ENCODE data around the gene CALN1.
"Not testable (repeated sequence)": the region's sequence is repeated elsewhere in the genome, so short reads cannot be mapped to it uniquely, and the experiment has no call there.

Gene CALN1

DNA sequence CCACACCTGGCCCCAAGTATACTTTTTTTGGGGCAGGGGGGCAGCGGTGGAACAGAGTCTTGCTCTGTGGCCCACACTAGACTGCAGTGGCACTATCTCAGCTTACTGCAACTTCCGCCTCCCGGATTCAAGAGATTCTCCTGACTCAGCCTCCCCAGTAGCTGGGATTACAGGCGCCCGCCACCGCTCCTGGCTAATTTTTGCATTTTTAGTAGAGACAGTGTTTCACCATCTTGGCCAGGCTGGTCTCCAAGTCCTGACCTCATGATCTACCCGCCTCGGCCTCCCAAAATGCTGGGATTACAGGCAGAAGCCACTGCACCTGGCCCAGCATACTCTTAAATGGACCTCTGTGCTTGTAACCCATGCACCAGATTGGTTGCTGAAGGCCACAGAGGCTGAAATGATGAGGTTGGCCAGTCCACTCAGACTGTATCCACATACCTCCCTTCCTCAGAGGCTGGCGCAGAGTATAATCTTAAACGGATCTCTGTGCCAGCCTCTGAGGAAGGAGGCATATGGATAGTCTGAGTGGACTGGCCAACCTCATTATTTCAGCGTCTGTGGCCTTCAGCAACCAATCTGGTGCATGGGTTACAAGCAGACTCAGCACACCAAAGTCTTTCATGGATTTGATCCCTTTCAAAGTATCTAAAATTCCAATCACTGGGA, 3.0 kb downstream of the CALN1 start:
- DNase-seq: no peak

DNA sequence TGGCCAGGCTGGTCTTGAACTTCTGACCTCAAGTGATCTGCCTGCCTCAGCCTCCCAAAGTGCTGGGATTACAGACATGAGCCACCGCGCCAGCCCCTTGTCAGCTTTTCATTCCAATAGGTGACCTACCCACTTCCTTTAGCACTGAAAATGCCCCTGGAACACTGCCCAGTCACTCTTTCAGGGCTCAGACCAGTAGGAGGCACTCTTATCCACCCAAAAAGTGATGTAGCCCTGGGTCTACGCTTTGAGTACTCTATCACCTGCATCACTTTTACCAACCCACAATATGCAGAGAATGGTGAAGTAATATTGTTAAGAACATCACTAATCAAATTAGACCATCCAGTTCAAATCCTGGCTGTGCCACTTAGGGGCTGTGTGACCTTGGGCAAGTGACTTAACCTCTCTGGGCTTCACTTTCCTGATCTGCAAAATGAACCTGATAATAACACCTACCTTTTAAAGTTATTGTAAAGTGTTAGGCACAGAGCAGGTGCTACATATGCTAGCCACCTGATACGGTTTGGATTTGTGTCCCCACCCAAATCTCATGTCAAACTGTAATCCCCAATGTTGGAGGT, 5.2 kb downstream of the CALN1 start:
- no peak for DNase-seq

DNA sequence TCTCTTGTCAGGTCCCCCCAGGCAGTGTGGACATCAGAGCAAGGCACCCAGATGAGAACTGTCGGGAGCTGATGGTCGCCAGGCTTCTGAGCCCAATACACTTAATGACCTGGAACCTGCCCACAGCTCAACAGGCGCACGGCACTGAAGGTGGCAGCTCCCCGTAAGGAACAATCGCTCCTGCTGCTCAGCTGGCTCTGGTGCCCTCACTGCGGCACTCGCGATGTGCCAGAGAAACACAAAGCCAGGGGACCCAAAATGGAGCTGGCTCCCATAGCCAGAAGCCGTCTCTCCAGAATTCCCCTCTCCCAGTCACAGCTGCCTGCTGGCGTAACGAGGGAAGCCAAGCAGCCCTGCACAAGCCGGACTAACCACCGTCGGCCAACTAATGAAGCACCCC, 6.3 kb downstream of the CALN1 start:
- no peak for DNase-seq

DNA sequence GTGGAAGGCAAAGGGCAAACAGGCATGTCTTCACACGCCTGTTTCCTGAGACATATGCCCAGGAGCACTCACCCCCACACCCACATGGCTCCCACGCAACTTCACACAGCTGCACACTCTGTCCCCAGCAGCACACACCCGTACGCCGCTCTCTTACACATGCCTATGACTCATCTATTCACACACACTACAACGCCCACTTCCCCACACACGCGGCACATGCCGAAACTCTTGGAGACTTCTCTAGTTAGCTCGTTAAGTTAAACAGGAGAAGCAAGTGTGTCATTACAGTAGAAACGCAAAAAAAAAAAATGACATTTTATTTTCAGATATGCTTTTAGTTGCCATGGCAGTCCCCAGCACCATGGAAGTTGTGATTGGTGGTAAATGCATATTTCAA, 6.7 kb downstream of the CALN1 start:
- DNase-seq: no peak

DNA sequence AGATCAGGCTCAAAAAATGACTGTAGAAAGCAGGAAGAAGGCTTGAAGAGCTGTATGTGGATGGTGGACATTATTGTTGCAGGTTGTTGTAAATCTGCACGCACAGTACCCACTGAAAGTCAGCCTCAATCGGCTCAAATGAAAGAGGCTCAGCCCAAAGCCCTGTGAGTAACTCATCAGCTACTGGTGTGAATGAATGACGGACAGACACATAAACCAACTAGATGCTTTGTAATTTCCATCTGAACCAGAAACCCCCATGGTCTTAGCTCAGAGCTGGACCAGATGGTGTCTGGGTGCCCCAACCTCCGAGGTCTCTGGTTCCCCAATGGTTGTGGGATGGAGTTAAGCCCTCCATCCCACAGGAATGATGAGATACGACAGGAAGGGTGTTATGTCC, 7.4 kb downstream of the CALN1 start:
- no peak for DNase-seq

DNA sequence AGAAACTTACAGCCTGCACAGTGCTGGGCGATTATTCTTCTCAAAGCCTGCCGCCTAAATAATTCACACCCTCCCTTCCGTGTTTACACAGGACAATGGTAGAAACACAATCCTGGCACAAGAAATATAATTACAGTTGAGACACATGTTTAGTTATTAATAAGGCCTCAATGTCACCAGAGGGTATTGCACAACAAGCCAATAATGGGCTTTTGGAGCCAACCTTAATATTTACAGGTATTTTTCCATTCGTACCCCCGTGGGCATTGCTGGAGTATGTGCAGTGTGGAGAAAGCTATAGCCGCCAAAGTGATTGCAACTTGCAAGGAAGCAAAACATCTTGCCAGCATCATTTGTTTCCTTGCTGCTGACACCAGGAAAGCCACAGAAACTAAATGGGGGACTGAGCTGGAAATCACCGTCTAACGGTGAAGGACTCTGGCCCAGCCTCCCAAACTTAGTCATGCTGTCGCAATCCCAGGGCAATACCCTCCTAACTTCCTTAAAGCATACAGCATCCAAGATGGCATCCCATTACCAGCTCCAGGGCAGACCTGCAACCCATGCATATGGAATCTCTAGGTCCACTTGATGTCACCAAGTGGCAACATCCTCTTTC, 8.6 kb downstream of the CALN1 start:
- no peak for DNase-seq

DNA sequence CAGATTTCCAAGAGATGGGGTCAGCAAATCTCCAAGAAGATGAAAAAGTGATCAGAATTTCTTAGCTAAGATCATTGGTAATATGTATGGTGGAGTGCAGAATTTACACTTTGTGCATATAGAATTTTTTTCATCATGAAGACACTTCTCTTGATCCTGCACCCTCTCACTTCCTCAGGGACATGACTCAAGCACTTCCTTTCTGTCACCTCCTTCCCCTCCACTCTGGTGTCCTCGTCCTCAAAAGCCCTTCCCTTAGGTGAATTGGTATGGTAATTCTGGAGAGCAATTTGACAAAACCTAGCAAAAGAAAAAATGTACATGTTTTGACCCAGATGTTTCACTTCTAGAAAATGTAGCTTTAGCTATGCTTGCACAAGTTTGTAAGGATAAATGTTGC, 18.1 kb downstream of the CALN1 start:
- DNase-seq: no peak

DNA sequence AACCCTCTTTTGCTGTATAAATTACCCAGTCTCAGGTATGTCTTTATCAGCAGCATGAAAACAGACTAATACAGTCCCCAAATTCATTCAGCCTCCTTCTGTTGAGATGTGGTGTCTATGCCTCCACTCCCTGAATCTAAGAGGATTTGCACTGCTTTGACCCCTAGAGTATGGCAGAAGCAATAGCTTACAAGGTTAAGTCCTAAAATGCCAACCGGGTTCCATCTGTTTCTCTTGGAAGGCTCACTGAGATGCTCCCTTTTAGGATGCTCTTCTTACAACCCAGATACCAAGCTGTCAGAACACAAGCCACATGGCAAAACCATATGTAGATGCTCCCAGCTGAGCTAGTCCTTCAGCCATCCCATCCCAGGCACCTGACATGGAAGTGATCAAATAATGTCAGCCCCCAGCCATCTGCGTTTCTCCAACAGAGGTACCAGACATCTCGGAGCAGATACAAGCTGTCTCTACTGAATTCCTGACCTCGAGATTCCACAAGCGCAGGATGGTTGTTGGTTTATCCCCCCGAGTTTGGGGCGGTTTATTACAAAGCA, 20.2 kb downstream of the CALN1 start:
- no peak for DNase-seq

DNA sequence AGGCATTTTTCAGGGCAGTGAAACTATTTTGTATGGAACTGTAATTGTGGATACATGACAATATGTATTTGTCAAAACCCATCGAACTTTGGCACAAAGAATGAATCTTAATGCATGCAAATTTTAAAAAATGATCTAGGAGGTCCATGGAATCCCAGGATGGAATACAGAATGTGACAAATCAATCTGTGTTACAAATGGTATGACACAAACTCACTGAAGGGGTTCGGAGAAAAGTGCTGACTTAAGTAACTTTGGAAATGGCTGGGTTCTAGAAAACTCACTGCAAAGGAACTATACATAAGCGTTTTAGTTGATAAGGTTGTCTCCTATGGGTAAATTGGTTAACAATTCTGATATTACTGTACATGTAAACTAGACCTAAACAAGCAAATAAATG, 26.0 kb downstream of the CALN1 start:
- DNase-seq: no peak

DNA sequence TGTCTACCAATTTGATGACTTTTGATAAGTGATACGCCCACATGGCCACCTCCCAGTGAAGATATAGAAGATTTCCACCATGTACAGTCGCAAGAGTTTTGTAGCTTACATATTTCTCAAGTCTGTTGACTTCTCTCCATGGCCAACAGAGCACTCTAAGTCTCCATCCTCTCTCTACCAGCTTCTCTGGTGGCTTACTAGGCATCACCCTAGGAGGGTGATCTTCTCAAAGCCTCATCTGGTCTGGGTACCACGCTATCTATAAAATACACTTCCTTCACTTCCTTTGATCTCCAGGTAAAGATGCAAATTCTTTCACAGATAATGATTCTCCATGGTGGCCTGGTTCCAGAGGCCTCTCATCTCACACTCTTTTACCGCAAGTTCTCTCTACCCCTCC, 49.9 kb downstream of the CALN1 start:
- DNase-seq: no peak

DNA sequence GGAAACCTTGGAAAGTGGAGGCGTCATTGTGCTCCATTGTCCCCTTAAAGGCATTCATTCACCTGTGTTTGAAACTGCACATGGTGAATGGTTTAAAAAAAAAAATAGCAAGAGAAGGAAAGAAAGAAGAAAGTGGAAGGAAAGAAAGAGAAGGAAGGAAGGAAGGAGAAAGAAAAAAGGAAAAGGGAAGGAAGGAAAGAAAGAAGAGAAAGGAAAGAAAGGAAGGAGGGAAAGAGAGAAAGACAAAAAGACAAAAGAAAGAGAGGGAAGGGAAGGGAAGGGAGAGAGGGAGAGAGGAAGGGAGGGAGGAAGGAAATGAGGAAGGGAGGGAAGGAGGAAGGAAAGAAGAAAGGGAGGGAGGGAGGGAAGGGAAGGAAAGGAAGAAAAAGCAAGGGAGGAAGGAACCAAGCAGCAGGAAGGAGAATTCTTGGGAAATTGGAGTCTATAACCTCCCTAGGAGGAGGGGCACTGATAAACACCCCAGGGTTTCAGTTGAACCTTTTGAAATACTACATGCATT, 66.9 kb downstream of the CALN1 start:
- no peak for DNase-seq

DNA sequence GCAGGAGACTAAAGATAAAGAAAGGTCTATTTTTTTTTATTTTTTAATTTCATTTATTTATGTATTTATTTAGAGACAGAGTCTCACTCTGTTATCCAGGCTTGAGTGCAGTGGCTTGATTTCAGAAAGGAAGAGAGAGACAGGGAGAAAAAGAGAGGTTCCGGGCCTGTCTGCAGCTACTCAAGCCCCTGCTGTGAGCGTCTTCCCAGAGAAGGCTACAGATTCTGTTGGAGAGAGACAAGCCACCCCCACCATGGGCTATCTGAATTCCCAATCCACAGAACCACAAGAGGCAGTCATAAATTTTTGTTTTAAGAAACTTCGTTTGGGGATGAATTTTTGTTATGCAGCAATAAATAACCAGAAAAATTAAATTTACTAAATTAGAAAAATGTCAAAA, 68.1 kb downstream of the CALN1 start:
- DNase-seq: no peak

DNA sequence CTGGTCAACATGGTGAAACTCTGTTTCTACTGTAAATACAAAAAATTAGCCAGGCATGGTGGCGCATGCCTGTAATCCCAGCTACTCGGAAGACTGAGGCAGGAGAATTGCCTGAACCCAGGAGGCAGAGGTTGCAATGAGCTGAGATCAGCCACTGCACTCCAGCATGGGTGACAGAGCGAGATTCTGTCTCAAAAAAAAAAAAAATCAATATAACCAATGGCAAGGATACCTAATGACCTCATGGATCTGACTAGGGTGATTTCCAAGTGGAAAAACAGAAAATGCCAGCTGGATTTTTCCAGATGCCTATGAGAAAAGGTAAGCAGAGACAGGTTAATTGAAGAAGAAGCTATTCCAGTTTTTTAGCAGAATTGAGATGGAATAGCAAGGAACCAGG, 68.8 kb downstream of the CALN1 start:
- not testable (repeated sequence) for DNase-seq

DNA sequence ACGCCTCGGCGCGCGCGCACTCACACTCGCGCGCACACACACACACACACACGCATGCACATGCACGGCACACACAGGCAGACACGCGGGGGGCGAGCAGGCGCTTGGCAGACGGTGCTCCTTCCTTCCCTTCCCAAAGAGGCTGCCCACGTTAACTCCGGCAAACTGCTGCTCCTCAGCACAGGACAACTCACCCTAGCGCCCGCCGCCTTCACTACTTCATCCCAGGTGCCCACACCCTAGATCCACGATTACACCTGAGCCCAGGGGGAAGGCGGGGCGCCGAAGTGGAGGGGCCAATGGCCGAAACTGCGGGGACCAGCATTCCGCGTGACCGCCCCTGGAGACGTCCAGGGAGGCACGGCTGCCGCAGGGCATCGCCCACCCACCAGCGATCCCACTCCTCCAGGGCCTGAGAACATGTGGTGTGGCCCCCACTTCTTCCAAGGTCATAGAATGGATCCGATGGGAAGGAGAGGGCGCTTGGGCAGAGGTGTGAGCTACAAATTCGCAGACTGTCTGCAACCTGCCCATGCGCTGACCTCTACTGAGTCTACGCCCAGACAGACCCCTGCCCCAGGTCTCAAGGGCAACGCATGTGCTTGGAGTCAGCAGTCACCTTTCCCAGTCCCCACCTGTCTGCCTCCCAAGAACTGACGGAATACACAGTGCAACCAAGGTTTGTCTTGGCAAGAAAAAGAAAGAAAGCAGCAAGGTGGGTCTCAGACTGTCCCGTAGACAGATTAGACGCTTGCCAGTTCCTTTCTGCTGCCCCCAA, 74.6 kb downstream of the CALN1 start:
- no peak for DNase-seq

DNA sequence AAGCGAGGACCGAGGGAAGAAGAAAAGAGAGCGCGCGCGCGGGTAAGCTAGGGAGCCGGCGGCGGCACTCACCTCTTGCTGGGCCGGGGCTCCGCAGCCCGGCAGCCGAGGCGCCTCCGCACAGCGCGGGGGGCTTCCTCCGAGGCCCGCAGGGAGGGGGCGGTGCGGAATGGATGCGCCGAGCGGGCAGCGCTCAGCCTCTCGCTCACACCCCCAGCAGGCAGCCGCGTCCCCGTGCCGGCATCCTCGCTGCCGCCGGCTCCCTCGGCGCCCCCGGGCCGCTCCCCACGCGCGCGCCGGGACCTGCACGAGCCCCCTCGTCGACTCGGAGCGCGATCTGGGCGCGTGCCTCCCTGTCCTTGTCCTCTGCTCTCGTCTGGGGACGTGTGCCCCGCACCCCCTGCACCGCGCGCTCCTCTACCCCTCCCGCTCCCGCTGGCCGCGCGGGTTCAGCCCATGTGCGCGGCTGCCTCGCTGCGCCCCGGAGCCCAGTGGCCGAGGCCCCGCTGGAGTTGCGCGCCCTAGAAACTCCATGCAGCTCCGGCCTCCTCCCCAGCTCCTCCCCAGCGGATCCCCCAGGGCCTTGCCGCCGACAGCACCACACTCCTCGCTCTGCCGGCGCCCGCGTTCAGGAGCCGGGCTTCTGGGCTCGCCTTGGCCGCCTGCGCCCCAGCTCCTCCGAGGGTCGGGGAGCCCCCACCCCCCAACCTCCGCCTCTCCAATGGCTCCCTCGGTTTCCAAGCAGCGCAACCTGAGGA, 75.3 kb downstream of the CALN1 start:
- DNase-seq: no peak

DNA sequence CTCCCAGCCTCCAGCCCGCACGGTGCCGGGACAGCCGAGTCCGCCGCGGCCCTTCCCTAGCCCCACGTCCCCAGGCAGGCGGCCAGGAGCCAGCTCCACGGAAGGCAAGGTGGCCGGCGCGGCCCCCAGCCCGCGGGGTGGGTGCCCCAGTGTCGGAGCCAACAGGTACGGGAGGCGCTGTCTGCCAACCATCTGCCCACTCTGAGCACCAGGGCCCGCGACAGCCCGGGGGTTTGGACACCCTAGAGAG, 75.8 kb downstream of the CALN1 start:
- no peak for DNase-seq

DNA sequence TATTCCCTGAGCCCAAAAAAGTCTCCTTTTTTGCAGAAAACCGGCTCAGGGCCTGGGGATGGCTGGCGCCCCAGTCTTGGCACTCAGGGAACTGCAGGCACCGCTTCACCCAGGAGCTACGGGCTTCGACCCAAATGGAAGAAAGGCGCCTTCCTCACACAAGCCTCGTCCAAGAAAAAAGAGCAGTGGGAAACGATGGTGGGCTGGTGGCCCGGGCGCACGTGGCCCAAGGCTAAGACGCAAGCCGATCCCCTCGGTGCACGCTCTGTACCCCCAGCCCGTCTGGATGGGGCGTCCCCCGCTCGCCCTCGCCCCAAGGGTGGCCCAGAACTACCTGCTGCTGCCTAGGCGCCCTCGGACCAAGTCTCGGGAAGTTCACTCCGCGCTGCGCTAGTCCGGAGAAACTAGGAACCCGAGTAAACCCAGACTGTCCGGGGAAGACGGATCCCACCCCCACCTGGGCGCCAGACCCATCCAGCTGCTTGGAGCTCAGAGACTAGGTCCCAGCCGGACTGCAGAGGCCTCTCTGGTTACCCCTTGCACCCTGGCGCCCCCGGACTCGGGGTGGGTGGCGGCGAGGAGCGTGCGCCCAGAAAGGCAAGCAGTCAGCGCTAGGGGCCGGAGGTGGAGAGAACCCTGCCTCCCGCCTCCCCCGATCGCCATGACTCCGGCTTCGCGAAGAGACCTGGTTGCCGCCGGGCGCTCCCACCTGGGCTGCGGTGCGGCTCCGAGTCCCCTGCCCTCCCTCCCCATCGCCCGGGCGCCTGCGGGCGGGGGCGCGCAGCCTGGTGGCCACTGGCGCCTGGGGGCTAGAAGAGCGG, 76.4 kb downstream of the CALN1 start:
- DNase-seq: no peak

DNA sequence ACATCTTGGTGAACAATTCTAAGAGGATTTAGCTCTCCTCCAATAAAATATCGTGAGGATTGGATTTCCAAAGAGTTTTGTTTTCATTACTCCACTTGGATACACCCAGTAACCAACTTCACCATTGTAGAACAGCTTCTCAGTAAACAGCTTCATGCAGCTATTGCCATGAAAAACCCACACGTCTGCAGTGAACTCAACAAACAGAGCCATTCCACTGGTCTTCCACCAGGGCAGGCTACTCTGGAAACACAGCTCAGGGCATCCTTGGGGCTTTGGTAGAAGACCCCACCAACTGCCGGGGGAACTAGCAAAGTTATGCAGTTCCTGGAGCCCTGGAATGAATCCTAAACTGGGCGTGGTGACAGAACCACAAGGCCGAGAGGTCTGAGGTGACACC, 77.4 kb downstream of the CALN1 start:
- no peak for DNase-seq

DNA sequence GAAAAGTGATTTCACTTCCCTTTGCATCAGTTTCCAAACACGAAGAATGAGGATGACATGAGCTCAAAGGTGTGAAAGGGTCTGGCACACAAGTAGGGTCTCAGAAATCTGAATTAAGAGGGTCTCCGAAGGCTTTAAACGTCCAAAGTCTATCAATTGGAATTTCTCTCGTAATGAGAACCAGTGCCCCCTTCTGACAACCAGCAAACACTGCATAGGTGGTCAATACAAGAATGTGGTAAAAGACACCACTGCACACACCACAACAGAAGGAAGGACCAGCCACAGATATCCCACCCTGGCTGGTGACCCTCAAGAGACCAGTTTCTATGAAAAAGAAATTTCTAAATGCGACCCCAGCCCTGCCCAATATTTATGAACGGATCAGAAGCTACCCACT, 78.1 kb downstream of the CALN1 start:
- DNase-seq: no peak

DNA sequence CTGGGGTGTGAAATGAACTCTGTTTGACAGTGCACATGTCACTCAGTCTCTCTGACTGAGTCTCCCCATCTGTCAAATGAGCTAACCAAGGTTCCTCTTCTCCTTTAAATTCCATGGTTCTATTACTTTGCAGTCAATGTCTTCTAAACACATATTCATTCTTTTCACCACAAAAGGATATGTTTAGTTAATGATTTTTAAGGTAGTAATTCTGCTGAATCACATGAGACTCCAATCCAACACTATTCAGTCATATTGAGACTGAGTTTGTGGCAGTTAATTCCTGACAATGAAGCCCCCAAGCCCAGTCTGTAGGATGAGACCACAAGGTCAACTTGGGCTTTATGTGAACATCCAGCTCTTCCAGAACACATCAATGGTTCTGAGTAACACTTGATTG, 85.3 kb downstream of the CALN1 start:
- DNase-seq: no peak

DNA sequence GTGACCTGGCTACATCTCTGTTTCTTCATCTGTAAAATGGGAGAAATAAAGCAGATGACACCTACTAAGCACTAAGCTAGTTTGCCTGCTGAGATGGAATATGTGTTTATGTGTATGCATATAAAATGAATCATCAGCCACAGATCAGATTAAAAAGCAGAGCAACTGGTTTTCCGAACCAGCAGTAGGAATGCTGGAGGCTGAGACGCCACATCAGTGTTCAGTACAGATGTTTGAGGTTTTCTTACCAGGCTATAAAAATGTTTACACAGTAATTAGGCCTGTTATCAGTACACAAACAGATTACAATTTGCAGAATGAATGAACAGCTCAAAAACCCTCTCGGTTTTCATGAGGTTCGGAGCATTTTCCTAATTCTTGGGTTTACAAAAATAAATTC, 85.8 kb downstream of the CALN1 start:
- no peak for DNase-seq

DNA sequence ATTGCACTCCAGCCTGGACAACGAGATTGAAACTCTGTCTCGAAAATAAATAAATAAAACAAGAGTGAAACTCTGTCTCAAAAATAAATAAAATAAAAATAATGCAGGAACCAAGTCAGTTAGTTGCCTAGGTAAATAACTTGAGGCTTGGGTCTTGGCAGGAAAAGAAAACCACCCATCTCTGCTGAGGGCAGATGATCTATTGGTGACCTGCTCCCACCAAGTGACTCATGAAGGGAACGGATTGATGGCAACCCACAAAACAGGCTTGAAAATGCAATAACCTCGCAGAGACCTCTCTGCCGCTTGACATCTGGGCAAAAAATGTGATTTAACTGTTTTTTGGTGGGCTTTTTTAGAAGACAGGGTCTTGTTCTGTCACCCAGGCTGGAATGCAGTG, 86.6 kb downstream of the CALN1 start:
- no peak for DNase-seq

All from NCI-H446 treated with DMSO at 0.1 percent for 48 hours (cell line).